ENCODE data around the gene CCDC81.

CCDC81 gene

GRCh38 chr11:86440305-86440716 lies 65.6 kb downstream of the CCDC81 start:
- TF ChIP-seq, protein P1, sequence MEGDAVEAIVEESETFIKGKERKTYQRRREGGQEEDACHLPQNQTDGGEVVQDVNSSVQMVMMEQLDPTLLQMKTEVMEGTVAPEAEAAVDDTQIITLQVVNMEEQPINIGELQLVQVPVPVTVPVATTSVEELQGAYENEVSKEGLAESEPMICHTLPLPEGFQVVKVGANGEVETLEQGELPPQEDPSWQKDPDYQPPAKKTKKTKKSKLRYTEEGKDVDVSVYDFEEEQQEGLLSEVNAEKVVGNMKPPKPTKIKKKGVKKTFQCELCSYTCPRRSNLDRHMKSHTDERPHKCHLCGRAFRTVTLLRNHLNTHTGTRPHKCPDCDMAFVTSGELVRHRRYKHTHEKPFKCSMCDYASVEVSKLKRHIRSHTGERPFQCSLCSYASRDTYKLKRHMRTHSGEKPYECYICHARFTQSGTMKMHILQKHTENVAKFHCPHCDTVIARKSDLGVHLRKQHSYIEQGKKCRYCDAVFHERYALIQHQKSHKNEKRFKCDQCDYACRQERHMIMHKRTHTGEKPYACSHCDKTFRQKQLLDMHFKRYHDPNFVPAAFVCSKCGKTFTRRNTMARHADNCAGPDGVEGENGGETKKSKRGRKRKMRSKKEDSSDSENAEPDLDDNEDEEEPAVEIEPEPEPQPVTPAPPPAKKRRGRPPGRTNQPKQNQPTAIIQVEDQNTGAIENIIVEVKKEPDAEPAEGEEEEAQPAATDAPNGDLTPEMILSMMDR (IDR thresholded peaks at IDR 0.05; ENCODE audit: extremely low read depth, missing control alignments): no peak
- DNase-seq (ENCODE audit: low spot score): no peak

DNA sequence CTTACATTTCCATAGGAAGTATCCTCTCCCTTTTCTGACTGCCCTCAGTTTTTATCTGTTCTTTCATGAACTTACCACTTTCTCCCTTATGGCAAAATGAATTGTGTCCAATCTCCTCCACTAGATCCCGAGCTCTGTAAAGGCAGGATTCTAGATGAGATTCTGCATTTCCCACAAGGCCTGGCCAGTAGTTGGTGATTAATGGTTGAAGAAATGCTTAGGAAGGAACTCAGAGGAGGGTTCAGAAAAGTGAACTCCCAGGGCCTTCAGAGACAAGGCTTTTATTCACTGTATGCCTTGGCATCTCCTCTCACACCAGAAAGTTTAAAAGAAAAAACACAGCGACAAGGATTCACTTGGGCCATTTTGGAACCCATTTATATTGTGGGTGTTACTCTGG lies 66.2 kb downstream of the CCDC81 start:
- TF ChIP-seq, protein P1 (IDR thresholded peaks at IDR 0.05; ENCODE audit: extremely low read depth, missing control alignments): no peak
- DNase-seq (ENCODE audit: low spot score): no peak

DNA sequence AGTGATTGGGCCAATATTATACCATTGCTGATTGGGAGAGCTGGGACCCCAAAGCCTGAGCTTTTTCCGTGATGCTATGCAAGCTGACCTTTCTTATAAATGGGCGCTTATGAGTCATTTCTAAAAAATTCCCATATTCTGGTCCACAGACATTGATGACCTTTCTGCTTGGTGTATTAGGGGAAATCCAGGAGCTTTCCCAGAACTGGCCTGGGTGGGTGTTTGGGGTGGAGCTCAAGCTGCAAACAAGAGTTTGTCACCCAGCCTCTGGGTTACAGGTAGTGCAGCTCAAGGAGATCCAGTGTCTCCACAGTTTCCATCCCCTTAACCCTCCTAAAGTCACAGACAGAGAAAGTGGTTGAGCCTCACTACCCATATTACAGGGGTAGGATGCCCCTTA lies 67.7 kb downstream of the CCDC81 start:
- no peak for DNase-seq (ENCODE audit: low spot score)
- TF ChIP-seq, protein P1 (IDR thresholded peaks at IDR 0.05; ENCODE audit: extremely low read depth, missing control alignments): no peak

- TF ChIP-seq, protein P1 (IDR thresholded peaks at IDR 0.05; ENCODE audit: extremely low read depth, missing control alignments): no peak
- DNase-seq (ENCODE audit: low spot score): no peak
Observed at GRCh38 chr11:86442827-86443226, 68.1 kb downstream of the CCDC81 start.

DNA sequence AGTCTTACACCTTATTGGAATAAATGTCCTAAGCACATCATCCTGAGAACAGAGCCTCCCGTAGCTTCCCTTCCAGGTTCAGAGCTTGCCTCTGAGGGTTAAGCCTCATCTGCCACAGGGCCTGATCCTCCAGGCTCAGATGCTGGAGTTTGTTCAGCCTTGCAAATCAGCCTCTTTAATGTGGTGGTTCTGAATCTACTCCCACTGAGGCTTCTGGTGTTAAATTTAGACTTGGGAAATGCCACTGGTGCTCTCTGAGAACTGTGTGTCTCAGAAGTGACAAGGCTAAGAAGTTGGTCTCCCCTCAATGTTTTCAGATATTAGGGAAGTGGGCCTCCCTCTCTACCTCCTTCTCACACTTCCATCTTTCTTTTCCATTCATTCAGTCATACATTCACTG lies 68.7 kb downstream of the CCDC81 start:
- TF ChIP-seq, protein P1 (IDR thresholded peaks at IDR 0.05; ENCODE audit: extremely low read depth, missing control alignments): no peak
- no peak for DNase-seq (ENCODE audit: low spot score)

DNA sequence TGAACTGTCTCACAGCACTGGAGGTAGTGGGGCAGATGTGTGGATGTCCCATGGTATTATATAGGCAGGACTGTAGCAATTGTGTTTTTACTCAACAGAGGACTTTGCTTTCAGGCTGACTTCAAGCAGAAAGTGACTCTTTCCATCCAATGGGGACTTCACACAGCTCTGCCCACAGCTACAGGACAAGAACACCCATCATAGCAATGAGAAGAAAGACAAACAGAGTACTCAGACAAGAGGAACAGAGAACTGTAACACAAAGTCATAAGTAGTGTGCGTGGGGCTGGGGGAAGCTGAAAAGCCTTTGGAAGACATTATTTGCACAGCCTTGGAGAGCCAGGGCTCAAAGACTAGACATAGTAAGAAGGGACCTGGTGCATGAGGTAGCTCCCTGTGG lies 70.3 kb downstream of the CCDC81 start:
- TF ChIP-seq, protein P1 (IDR thresholded peaks at IDR 0.05; ENCODE audit: extremely low read depth, missing control alignments): no peak
- no peak for DNase-seq (ENCODE audit: low spot score)

DNA sequence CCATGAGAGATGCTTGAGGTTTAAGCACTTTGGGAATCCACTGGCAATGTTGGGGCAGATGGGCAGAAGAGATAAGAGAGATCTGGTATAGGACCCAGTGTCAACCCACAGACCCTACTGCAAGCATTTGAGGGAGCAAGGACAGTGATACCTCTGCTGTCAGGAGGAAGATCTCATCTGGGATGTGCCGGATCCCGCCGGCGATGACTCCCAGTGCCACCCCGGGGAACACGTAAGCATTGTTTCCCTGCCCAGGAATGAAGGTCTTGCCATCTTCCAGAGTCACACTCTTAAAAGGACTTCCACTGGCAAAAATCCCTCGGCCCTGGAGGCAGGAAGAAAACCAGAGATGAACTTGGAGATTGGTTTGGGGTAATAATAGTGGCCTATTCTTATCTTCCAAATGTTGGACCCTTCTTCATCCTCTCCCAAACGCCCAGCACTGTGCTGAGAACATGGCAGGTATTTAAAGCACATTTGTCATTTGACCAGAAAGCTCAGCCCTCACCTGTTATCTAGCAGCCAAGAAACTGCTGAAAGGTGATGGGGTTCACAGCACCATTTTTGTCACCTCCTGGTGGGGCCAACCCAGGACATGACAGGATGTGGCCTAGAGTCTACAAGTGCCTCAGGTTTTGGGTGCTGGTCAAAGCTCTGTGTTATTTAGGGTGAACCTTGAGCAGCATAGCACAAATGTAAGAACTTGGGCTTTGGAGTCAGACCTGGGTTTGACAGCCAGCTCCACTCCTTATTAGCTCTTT lies 71.7 kb downstream of the CCDC81 start:
- no peak for DNase-seq (ENCODE audit: low spot score)
- TF ChIP-seq, protein P1 (IDR thresholded peaks at IDR 0.05; ENCODE audit: extremely low read depth, missing control alignments): no peak

All from GM20000 (cell line).